ENCODE measurements around the gene UNC79. TPM values are rescaled to one million over a fixed set of nuclear protein-coding genes. Genes with fewer than 3 reads are reported as not detected.

The UNC79 gene
- total and polyA plus RNA-seq, 10 of the 15 experiments (the other 5 are each of a cell fraction or from before 2014, with no cell fraction given) = 0.04 to 0.29 (median 0.14) TPM

DNA sequence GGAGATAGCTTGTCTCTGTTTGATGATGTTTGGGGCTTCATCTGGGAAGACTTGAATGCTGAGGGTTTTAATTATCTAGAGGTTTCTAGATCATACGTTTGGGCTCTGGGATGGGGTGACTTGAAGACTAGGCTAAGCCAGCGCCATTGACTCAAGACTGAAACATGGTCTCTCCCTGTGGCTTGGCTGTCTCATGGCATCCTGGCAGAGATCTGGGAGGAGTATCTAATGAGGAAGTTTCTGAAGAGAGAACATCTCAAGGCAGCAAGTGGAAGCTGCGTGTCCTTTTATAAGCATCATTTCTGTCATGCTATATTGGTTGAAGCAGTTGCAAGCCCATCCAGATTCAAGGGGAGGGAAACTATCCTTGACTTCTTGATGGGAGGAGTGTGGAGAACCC is 104.8 kb downstream of the UNC79 start (continued):
- TF ChIP-seq, protein P1, sequence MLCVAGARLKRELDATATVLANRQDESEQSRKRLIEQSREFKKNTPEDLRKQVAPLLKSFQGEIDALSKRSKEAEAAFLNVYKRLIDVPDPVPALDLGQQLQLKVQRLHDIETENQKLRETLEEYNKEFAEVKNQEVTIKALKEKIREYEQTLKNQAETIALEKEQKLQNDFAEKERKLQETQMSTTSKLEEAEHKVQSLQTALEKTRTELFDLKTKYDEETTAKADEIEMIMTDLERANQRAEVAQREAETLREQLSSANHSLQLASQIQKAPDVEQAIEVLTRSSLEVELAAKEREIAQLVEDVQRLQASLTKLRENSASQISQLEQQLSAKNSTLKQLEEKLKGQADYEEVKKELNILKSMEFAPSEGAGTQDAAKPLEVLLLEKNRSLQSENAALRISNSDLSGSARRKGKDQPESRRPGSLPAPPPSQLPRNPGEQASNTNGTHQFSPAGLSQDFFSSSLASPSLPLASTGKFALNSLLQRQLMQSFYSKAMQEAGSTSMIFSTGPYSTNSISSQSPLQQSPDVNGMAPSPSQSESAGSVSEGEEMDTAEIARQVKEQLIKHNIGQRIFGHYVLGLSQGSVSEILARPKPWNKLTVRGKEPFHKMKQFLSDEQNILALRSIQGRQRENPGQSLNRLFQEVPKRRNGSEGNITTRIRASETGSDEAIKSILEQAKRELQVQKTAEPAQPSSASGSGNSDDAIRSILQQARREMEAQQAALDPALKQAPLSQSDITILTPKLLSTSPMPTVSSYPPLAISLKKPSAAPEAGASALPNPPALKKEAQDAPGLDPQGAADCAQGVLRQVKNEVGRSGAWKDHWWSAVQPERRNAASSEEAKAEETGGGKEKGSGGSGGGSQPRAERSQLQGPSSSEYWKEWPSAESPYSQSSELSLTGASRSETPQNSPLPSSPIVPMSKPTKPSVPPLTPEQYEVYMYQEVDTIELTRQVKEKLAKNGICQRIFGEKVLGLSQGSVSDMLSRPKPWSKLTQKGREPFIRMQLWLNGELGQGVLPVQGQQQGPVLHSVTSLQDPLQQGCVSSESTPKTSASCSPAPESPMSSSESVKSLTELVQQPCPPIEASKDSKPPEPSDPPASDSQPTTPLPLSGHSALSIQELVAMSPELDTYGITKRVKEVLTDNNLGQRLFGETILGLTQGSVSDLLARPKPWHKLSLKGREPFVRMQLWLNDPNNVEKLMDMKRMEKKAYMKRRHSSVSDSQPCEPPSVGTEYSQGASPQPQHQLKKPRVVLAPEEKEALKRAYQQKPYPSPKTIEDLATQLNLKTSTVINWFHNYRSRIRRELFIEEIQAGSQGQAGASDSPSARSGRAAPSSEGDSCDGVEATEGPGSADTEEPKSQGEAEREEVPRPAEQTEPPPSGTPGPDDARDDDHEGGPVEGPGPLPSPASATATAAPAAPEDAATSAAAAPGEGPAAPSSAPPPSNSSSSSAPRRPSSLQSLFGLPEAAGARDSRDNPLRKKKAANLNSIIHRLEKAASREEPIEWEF (IDR thresholded peaks at IDR 0.05; ENCODE audit: insufficient replicate concordance, low read depth, low read length) = no peak
- TF ChIP-seq, protein P2, sequence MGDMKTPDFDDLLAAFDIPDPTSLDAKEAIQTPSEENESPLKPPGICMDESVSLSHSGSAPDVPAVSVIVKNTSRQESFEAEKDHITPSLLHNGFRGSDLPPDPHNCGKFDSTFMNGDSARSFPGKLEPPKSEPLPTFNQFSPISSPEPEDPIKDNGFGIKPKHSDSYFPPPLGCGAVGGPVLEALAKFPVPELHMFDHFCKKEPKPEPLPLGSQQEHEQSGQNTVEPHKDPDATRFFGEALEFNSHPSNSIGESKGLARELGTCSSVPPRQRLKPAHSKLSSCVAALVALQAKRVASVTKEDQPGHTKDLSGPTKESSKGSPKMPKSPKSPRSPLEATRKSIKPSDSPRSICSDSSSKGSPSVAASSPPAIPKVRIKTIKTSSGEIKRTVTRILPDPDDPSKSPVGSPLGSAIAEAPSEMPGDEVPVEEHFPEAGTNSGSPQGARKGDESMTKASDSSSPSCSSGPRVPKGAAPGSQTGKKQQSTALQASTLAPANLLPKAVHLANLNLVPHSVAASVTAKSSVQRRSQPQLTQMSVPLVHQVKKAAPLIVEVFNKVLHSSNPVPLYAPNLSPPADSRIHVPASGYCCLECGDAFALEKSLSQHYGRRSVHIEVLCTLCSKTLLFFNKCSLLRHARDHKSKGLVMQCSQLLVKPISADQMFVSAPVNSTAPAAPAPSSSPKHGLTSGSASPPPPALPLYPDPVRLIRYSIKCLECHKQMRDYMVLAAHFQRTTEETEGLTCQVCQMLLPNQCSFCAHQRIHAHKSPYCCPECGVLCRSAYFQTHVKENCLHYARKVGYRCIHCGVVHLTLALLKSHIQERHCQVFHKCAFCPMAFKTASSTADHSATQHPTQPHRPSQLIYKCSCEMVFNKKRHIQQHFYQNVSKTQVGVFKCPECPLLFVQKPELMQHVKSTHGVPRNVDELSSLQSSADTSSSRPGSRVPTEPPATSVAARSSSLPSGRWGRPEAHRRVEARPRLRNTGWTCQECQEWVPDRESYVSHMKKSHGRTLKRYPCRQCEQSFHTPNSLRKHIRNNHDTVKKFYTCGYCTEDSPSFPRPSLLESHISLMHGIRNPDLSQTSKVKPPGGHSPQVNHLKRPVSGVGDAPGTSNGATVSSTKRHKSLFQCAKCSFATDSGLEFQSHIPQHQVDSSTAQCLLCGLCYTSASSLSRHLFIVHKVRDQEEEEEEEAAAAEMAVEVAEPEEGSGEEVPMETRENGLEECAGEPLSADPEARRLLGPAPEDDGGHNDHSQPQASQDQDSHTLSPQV (IDR thresholded peaks at IDR 0.05) = no peak
- TF ChIP-seq SIN3A (IDR thresholded peaks at IDR 0.05; ENCODE audit: low read depth, low read length) = no peak
- TF ChIP-seq LARP7 (IDR thresholded peaks at IDR 0.05) = no peak
- TF ChIP-seq NFYB (IDR thresholded peaks at IDR 0.05; ENCODE audit: insufficient read depth, low read depth, low read length) = no peak
- TF ChIP-seq, protein P3, sequence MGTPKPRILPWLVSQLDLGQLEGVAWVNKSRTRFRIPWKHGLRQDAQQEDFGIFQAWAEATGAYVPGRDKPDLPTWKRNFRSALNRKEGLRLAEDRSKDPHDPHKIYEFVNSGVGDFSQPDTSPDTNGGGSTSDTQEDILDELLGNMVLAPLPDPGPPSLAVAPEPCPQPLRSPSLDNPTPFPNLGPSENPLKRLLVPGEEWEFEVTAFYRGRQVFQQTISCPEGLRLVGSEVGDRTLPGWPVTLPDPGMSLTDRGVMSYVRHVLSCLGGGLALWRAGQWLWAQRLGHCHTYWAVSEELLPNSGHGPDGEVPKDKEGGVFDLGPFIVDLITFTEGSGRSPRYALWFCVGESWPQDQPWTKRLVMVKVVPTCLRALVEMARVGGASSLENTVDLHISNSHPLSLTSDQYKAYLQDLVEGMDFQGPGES (IDR thresholded peaks at IDR 0.05) = no peak
